Activated B cell treated with CpG ODN at 0.5 μM for 24 hours (primary cell): Measurements from ENCODE around the gene BEX2. TPM values are rescaled to one million over a fixed set of nuclear protein-coding genes. Genes with fewer than 3 reads are reported as not detected.
A peak's percentile ranks its signal among the peaks of the same experiment; 100 is the strongest.
"Not testable (repeated sequence)": the region's sequence is repeated elsewhere in the genome, so short reads cannot be mapped to it uniquely, and the experiment has no call there.

ENCODE experiments used
- ATAC-seq: fragments of 200-7000 bp; cut with Tn5 transposase; one replicate; pipeline ENCODE4 v1.10.0; 2021; ENCODE audit warnings: low read depth, mild to moderate bottlenecking, moderate library complexity
- CTCF ChIA-PET: fragments of 350-600 bp; sonication (Branson Sonifier 250); formaldehyde crosslinking; loops from one replicate; lab custom pipeline; 2021; ENCODE audit warnings: antibody characterized with exemption; lab: Charles Lee
- POLR2A ChIA-PET: fragments of 350-600 bp; sonication (Branson Sonifier 250); formaldehyde crosslinking; loops from one replicate; lab custom pipeline; 2021; ENCODE audit warnings: antibody characterized with exemption; lab: Charles Lee
- DNase-seq: peaks from one replicate; pipeline ENCODE4 v3.0.0; 2022
- H3K27ac Mint-ChIP-seq: one replicate; pipeline ENCODE4 v1.8.0; 2020; ENCODE audit warnings: mixed read lengths
- H3K27me3 Mint-ChIP-seq: one replicate; pipeline ENCODE4 v1.8.0; 2021; ENCODE audit warnings: mixed read lengths
- H3K36me3 Mint-ChIP-seq: one replicate; pipeline ENCODE4 v1.8.0; 2021; ENCODE audit warnings: low read depth, mixed read lengths
- H3K4me1 Mint-ChIP-seq: one replicate; pipeline ENCODE4 v1.8.0; 2021; ENCODE audit warnings: mixed read lengths
- H3K4me3 Mint-ChIP-seq: one replicate; pipeline ENCODE4 v1.8.0; 2020; ENCODE audit warnings: mild to moderate bottlenecking, mixed read lengths
- H3K9me3 Mint-ChIP-seq: one replicate; pipeline ENCODE4 v1.8.0; 2020; ENCODE audit warnings: mixed read lengths
- intact Hi-C: fragments of 100-400 bp; cut with micrococcal nuclease; formaldehyde crosslinking; loops from one replicate; pipeline ENCODE4 v1.15.1; 2024
- total RNA-seq: library from RNA; stranded (reverse); gene quantifications from 2 replicates; pipeline ENCODE4 v1.2.3, GENCODE V29; 2022
- TF ChIP-seq, protein P1 (sequence below): fragments of 200-600 bp; IDR thresholded peaks from one replicate; pipeline ENCODE4 v1.8.0; 2022; ENCODE audit warnings: antibody characterized with exemption, mild to moderate bottlenecking

Gene BEX2
- total RNA-seq, 1 donor from 2014 or later = 12.3 TPM

DNA sequence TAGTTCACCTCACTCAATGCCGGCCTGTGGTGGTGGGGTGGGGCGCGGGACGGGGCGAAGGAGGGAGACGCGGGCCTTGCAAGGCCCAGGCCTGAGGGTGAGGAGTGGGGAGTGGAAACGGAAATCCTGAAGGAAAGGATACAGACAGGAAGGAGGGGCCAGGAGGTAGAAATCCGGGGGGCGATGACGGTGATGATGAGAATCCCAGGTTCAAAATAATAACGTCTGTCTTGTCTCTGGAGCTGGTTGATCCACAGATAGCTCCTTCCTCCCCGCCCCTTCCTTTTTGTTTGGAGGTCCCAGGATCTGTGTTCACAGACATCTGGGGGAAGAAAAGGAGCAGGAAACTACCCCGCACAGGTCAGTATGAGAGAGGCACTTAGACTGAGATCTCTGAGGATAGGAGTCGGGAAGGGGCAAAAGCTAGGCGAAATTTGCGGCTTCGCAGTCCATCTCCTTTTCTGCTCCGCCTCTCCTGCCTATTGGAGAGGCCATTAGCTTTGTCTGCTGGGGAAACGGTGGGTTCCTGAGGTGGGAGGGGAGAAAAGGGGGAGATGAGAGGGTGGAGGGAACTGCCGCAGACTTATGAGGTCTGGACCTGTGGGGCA, 20.0 kb upstream of the BEX2 start:
- no peak overlapping the region for H3K4me3 Mint-ChIP-seq
- peaks cover 12% of the 10 kb centered on the region for H3K27me3 Mint-ChIP-seq
- no peak overlapping the region for H3K27ac Mint-ChIP-seq
- DNase-seq (no peak), ATAC-seq (no peak)
- intact Hi-C loops = no loop called here
- POLR2A ChIA-PET = no interaction called here
- TF ChIP-seq, protein P1, sequence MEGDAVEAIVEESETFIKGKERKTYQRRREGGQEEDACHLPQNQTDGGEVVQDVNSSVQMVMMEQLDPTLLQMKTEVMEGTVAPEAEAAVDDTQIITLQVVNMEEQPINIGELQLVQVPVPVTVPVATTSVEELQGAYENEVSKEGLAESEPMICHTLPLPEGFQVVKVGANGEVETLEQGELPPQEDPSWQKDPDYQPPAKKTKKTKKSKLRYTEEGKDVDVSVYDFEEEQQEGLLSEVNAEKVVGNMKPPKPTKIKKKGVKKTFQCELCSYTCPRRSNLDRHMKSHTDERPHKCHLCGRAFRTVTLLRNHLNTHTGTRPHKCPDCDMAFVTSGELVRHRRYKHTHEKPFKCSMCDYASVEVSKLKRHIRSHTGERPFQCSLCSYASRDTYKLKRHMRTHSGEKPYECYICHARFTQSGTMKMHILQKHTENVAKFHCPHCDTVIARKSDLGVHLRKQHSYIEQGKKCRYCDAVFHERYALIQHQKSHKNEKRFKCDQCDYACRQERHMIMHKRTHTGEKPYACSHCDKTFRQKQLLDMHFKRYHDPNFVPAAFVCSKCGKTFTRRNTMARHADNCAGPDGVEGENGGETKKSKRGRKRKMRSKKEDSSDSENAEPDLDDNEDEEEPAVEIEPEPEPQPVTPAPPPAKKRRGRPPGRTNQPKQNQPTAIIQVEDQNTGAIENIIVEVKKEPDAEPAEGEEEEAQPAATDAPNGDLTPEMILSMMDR = no peak
- H3K36me3 Mint-ChIP-seq = no peaks in the 10 kb centered on the region
- H3K4me1 Mint-ChIP-seq = peaks cover 2% of the 10 kb centered on the region
- H3K9me3 Mint-ChIP-seq = no peaks in the 10 kb centered on the region
- CTCF ChIA-PET = no interaction called here

DNA sequence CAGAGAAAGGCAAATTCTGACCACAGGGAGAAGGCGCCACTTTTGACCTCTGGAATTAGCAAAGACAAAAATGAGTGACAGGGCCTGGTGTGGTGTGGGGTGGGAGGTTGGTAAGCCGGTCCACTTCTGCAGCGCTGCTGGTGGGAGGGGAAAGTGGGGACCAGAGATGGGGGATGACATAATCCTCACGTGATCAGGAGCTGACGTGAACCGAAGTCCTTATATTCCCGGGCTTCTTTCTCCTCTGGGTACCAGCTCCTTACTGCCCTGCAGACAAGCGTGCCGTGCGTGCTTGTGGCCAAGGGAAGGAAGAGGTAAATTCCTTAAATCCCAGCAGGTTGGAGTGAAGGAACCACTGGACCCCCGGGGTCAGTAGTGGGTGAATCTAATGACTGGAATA, 19.2 kb upstream of the BEX2 start, which contains the start of gene TCEAL7:
Gene TCEAL7, plus strand, starts transcription at position 249 of the 400 bp plus-strand sequence. CDS start 1,165 bp downstream, outside the sequence.
- Mint-ChIP-seq H3K4me1 (peaks cover 2% of the 10 kb centered on the region), H3K36me3 (no peaks in the 10 kb centered on the region), H3K27me3 (peaks cover 12% of the 10 kb centered on the region), H3K9me3 (no peaks in the 10 kb centered on the region), H3K27ac (no peak within 1 kb of the TSS), H3K4me3 (no peak within 1 kb of the TSS)
- ChIA-PET CTCF (no interaction called here), POLR2A (no interaction called here)
- ATAC-seq (no peak), DNase-seq (no peak)
- TF ChIP-seq, protein P1 = no peak
- intact Hi-C loops = no loop called here

DNA sequence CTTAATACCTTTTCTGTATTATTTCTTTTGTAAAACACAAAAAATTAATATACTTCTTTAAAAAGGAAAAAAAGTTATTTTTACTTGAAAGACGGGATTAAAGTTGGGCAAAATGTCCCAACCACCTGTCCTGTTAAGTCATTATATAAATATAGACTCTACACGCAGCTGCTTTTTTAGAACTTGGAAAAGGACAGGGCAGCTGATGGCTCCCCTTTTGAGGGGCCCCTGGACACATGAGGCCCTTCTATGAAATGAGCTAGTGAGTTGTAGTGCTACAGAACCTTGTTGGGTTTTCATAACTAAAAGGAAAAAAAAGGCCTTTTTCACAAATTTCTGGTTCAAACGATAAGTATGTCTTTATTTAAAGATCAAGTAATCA, 600 bp upstream of the BEX2 start:
- ATAC-seq (no peak), DNase-seq (no peak)
- no peak overlapping the region for H3K27ac Mint-ChIP-seq
- H3K4me3 Mint-ChIP-seq = no peak overlapping the region
- ChIA-PET POLR2A (no interaction called here), CTCF (no interaction called here)
- no peaks in the 10 kb centered on the region for H3K27me3 Mint-ChIP-seq
- H3K36me3 Mint-ChIP-seq = no peaks in the 10 kb centered on the region
- H3K4me1 Mint-ChIP-seq = no peaks in the 10 kb centered on the region
- intact Hi-C loops = loop anchor here (2.0 to 10.0 kb wide), 3 partner anchors 54 to 373 kb away; partner anchors contain the start of genes BEX4, MORF4L2 and TCEAL8
- no peaks in the 10 kb centered on the region for H3K9me3 Mint-ChIP-seq
- TF ChIP-seq, protein P1 = no peak

DNA sequence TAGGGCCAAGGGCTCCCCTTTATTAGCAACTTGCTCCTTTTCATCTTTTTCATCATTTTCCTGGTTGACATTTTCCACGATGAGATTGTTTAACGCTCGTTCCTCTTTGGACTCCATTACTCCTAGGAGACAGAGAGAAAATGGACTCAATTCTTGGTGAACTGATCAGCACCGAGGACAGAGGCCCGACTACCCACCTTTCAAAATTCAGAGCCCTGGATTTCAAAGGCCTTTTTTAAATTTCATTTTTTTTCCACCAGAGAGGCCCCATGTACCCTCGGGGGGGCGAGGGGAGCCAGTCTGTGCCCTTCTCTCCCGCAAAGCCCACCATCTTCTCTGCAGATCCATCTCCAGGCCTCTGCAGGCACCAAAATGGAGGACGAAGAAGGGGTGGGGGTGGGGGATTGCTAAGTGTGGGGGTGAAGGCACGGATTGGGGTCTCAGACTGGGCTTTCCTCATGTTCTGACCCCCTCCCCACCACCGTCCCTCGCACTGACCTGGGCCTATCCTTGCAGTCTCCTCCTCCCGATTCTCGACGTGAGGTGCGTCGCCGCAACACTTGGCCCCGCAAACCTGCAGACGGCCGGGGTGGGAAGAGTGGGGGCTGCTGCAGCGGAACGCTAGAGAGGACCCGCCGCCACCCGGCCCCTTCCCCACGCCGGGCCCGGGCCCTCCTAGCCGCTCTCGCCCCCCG, 783 bp downstream of the BEX2 start:
- H3K4me1 Mint-ChIP-seq = no peaks in the 10 kb centered on the region
- no peaks in the 10 kb centered on the region for H3K27me3 Mint-ChIP-seq
- peak overlapping the region; percentile 82 for H3K4me3 Mint-ChIP-seq
- no peaks in the 10 kb centered on the region for H3K36me3 Mint-ChIP-seq
- ATAC-seq (peak; percentile 3), DNase-seq (no peak)
- POLR2A ChIA-PET = no interaction called here
- intact Hi-C loops = loop anchor here (2.0 to 10.0 kb wide), 3 partner anchors 53 to 375 kb away; partner anchors contain the start of genes BEX4, MORF4L2 and TCEAL8
- H3K9me3 Mint-ChIP-seq = peaks cover 2% of the 10 kb centered on the region
- CTCF ChIA-PET = no interaction called here
- H3K27ac Mint-ChIP-seq = no peak overlapping the region
- TF ChIP-seq, protein P1 = no peak

DNA sequence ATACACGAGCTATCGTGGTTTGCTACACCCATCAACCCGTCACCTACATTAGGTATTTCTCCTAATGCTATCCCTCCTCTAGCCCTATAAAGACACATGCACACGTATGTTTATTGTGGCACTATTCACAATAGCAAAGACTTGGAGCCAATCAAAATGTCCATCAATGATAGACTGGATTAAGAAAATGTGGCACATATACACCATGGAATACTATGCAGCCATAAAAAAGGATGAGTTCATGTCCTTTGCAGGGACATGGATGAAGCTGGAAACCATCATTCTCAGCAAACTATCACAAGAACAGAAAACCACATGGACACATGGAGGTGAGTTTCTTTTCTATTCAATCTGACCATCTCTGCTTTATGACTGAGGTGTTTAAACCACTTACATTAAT, 5.1 kb downstream of the BEX2 start:
- H3K27me3 Mint-ChIP-seq, intact Hi-C loops, CTCF ChIA-PET, ATAC-seq, POLR2A ChIA-PET, H3K36me3 Mint-ChIP-seq, H3K4me1 Mint-ChIP-seq, H3K27ac Mint-ChIP-seq, DNase-seq, H3K4me3 Mint-ChIP-seq, H3K9me3 Mint-ChIP-seq: not testable (repeated sequence)
